ENCODE data around the gene ADGRB3. TPM values are rescaled to one million over a fixed set of nuclear protein-coding genes. Genes with fewer than 3 reads are reported as not detected.

Gene ADGRB3
- total RNA-seq, 4 donors from 2014 or later, result 0.30 to 0.94 (median 0.35) TPM

DNA sequence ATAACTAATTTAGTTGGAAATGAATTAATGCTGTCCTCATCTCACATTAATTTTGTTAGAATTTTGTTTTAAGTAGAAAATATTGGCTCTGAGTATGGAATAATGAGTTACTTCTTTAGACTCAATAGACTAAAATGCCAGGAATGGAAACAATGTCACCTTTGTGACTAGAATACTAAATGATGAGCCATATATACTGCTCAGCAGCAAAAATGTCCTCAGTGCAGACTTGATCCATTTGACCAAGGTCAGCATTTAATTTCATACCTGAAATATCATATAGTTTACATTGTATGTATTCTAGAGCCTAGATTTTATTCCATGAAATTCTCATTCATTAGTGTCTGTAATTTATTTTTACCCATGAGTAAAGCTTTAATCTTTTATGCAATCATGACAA is 217.7 kb downstream of the ADGRB3 start:
- DNase-seq (ENCODE audit: low spot score in 2 of 2), result no peak
- TF ChIP-seq, protein P1, sequence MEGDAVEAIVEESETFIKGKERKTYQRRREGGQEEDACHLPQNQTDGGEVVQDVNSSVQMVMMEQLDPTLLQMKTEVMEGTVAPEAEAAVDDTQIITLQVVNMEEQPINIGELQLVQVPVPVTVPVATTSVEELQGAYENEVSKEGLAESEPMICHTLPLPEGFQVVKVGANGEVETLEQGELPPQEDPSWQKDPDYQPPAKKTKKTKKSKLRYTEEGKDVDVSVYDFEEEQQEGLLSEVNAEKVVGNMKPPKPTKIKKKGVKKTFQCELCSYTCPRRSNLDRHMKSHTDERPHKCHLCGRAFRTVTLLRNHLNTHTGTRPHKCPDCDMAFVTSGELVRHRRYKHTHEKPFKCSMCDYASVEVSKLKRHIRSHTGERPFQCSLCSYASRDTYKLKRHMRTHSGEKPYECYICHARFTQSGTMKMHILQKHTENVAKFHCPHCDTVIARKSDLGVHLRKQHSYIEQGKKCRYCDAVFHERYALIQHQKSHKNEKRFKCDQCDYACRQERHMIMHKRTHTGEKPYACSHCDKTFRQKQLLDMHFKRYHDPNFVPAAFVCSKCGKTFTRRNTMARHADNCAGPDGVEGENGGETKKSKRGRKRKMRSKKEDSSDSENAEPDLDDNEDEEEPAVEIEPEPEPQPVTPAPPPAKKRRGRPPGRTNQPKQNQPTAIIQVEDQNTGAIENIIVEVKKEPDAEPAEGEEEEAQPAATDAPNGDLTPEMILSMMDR (IDR thresholded peaks at IDR 0.05), result no peak
- TF ChIP-seq POLR2A (IDR thresholded peaks at IDR 0.05), result no peak
- no peak overlapping the region for H3K4me3 ChIP-seq (ENCODE audit: low read depth, poor library complexity, severe bottlenecking)
- intact Hi-C loops (cut with DNase I; ENCODE audit: low total_unique reads), result no loop called here

DNA sequence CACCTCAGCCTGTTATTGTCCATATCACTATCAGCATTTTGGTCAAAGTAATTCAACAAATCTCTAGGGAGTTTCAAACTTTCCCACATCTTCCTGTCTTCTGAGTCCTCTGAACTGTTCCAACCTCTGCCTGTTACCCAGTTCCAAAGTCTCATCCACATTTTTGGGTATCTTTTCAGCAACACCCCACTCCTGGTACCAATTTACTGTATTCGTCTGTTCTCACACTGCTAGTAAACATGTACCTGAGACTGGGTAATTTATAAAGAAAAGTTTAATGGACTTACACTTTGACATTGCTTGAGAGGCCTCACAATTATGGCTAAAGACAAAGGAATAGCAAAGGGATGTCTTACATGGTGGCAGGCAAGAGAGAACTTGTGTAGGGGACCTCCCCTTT is 224.2 kb downstream of the ADGRB3 start:
- DNase-seq (ENCODE audit: low spot score in 2 of 2), result no peak
- 75 to 93% methylated on average over 1 of the region's 1 CpG for WGBS, 2 donors
- H3K4me3 ChIP-seq (ENCODE audit: low read depth, poor library complexity, severe bottlenecking), result no peak overlapping the region
- TF ChIP-seq POLR2A (IDR thresholded peaks at IDR 0.05), result no peak
- TF ChIP-seq, protein P1 (IDR thresholded peaks at IDR 0.05), result no peak
- intact Hi-C loops (cut with DNase I; ENCODE audit: low total_unique reads), result no loop called here

DNA sequence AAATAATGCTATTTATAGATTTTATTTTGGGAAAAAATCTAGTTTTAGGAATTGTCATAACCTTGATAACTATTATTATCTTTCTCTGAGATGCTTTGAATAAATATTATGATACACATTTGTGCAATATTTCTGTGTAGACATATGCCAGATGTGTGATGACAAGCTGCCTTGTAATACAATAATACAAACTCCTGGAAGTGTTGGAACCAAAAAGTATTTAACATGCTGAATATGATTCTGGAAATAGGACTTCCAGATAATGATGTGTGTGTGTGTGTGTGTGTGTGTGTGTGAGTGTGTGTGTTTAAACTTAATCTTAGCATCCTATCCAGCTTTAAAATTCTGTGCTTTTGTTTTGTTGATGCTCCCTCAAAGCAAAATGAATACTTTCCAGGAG is 233.6 kb downstream of the ADGRB3 start:
- H3K4me3 ChIP-seq (ENCODE audit: low read depth, poor library complexity, severe bottlenecking), result no peak overlapping the region
- intact Hi-C loops (cut with DNase I; ENCODE audit: low total_unique reads), result no loop called here
- no peak for DNase-seq (ENCODE audit: low spot score in 2 of 2)
- TF ChIP-seq POLR2A (IDR thresholded peaks at IDR 0.05), result no peak
- TF ChIP-seq, protein P1 (IDR thresholded peaks at IDR 0.05), result no peak

DNA sequence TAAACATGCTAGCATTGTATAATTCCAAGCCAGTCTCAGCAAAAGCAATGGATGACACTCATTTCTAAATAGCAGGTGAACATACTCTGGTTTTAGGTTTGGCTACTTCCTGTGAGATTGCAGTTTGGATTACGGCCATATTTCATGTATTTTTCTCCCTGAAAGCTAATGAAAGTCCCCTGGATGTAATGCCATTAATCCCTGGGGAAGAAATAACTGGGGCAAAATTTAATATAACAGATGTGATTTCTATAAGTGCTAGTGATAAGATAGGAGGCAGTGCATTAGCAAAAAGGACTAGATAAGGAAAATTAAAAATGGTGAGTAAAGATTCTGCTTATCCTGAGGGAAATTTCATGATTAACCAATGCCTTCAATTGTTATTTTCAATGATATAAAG is 238.2 kb downstream of the ADGRB3 start:
- H3K4me3 ChIP-seq (ENCODE audit: low read depth, poor library complexity, severe bottlenecking), result no peak overlapping the region
- WGBS, 2 donors, result 50 to 83% methylated on average over 1 of the region's 1 CpG
- intact Hi-C loops (cut with DNase I; ENCODE audit: low total_unique reads), result no loop called here
- no peak for DNase-seq (ENCODE audit: low spot score in 2 of 2)
- no peak for TF ChIP-seq POLR2A (IDR thresholded peaks at IDR 0.05)
- TF ChIP-seq, protein P1 (IDR thresholded peaks at IDR 0.05), result no peak

DNA sequence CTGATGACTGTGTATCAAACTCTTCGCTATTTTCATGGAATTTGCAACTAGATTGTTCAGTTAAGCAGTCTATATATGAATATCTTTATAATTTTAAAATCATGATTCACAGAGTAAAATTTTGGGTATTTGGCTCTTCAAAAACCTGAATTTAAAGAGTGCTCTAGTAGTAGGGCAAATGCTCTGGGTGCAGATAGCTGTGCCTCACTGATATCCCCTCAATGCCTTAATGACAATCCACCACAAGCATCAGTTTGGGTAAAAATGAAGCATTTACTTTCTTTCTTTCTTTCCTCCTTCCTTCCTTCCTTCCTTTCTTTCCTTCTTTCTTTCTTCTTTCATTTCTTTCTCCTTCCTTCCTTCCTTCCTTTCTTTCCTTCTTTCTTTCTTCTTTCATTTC is 239.7 kb downstream of the ADGRB3 start:
- intact Hi-C loops (cut with DNase I; ENCODE audit: low total_unique reads), result no loop called here
- no peak overlapping the region for H3K4me3 ChIP-seq (ENCODE audit: low read depth, poor library complexity, severe bottlenecking)
- no peak for TF ChIP-seq POLR2A (IDR thresholded peaks at IDR 0.05)
- TF ChIP-seq, protein P1 (IDR thresholded peaks at IDR 0.05), result no peak
- no peak for DNase-seq (ENCODE audit: low spot score in 2 of 2)
- WGBS, 2 donors, result 75 to 77% methylated on average over 1 of the region's 1 CpG

DNA sequence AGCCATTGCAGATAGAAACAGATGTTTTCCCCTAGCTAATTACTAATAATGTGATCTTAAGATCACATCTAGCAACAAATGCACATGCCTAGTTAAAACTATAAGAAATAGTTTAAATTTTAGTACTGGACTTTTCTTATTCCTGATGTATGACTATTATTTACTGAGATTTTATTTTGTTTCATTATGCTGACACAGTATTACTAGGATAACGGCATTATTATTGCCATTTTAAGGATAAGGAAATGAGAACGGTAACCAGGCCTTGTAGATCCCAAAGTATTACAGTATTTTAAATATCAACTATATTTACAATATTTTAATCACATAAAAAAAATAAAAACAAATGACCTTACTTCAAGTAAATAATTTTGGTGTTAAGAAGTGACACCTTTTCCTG is 240.3 kb downstream of the ADGRB3 start:
- no peak for DNase-seq (ENCODE audit: low spot score in 2 of 2)
- 84 to 88% methylated on average over 2 of the region's 2 CpGs for WGBS, 2 donors
- TF ChIP-seq, protein P1 (IDR thresholded peaks at IDR 0.05), result no peak
- no peak for TF ChIP-seq POLR2A (IDR thresholded peaks at IDR 0.05)
- intact Hi-C loops (cut with DNase I; ENCODE audit: low total_unique reads), result no loop called here
- no peak overlapping the region for H3K4me3 ChIP-seq (ENCODE audit: low read depth, poor library complexity, severe bottlenecking)

Measured in lower leg skin (tissue), 4 donors.